Measurements from ENCODE around the gene AGBL5.

Gene AGBL5

DNA sequence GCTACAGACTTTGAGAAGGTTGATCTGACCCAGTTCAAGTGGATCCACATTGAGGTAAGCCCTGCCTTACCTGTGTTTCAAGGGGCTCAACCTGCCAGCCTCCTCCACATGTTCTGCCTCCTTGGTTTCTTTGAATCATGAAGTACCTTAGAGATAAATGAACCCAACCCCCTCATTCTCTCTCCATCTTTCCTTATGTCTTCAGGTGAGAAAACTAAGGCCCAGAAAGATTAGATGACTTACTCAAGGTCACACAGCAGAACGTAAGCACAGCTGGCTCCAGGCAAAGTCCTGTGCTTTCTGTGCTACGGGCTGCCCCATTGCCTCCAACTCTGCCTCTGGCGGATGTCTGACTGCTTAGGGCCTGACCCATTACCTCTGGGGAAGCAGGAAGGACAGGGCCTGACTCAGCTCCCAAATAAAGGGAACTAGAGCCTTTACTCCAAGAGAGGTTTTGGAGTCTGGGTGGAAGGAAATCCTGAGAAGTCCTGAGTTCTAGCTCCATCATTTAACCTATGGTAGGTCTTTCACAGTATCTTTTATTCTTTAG is 45.4 kb downstream of the AGBL5 start:
- in situ Hi-C loops (cut with MboI; ENCODE audit: low sequenced_read_pairs, unreplicated experiment), result loop anchor here (10.0 kb wide), 1 partner anchor 98 kb away; no protein-coding TSS in a partner anchor
- no peak for DNase-seq (ENCODE audit: low spot score)
- TF ChIP-seq, protein P1, sequence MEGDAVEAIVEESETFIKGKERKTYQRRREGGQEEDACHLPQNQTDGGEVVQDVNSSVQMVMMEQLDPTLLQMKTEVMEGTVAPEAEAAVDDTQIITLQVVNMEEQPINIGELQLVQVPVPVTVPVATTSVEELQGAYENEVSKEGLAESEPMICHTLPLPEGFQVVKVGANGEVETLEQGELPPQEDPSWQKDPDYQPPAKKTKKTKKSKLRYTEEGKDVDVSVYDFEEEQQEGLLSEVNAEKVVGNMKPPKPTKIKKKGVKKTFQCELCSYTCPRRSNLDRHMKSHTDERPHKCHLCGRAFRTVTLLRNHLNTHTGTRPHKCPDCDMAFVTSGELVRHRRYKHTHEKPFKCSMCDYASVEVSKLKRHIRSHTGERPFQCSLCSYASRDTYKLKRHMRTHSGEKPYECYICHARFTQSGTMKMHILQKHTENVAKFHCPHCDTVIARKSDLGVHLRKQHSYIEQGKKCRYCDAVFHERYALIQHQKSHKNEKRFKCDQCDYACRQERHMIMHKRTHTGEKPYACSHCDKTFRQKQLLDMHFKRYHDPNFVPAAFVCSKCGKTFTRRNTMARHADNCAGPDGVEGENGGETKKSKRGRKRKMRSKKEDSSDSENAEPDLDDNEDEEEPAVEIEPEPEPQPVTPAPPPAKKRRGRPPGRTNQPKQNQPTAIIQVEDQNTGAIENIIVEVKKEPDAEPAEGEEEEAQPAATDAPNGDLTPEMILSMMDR (IDR thresholded peaks at IDR 0.05; ENCODE audit: borderline replicate concordance, control extremely low read depth, extremely low read depth, insufficient read depth, missing control alignments), result no peak

DNA sequence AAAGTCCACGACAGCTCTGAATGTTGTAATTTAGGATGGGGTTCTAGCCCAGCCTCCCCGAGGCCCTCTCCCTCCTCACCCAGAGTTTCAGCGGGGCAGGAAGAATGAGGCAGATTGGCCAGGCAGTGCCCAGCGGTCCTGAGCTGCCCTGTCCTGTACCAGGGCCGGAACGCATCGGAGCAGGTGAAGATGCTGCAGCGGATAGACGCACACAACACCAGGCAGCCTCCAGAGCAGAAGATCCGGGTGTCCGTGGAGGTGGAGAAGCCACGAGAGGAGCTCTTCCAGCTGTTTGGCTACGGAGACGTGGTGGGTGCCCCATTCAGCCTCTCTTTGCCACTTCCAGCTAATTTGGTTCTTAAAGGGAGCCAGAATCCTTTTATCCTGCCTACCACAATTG is 45.9 kb downstream of the AGBL5 start:
- TF ChIP-seq, protein P1 (IDR thresholded peaks at IDR 0.05; ENCODE audit: borderline replicate concordance, control extremely low read depth, extremely low read depth, insufficient read depth, missing control alignments), result no peak
- no peak for DNase-seq (ENCODE audit: low spot score)
- in situ Hi-C loops (cut with MboI; ENCODE audit: low sequenced_read_pairs, unreplicated experiment), result loop anchor here (10.0 kb wide), 1 partner anchor 97 kb away; no protein-coding TSS in a partner anchor

DNA sequence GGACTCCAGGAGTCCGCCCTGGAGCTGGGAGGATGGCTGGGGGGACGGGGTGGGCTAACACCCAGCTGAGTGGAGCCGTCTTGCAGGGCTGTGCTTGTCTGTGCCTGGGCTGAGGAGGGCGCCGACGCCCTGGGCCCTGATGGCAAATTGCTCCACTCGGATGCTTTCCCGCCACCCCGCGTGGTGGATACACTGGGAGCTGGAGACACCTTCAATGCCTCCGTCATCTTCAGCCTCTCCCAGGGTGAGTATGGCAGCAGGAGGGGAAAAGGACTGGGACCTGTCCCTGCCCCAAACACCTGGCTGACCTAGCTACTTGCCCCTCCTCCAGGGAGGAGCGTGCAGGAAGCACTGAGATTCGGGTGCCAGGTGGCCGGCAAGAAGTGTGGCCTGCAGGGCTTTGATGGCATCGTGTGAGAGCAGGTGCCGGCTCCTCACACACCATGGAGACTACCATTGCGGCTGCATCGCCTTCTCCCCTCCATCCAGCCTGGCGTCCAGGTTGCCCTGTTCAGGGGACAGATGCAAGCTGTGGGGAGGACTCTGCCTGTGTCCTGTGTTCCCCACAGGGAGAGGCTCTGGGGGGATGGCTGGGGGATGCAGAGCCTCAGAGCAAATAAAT is 48.0 kb downstream of the AGBL5 start:
- TF ChIP-seq, protein P1 (IDR thresholded peaks at IDR 0.05; ENCODE audit: borderline replicate concordance, control extremely low read depth, extremely low read depth, insufficient read depth, missing control alignments), result no peak
- no peak for DNase-seq (ENCODE audit: low spot score)
- in situ Hi-C loops (cut with MboI; ENCODE audit: low sequenced_read_pairs, unreplicated experiment), result loop anchor here (10.0 kb wide), 1 partner anchor 95 kb away; no protein-coding TSS in a partner anchor

DNA sequence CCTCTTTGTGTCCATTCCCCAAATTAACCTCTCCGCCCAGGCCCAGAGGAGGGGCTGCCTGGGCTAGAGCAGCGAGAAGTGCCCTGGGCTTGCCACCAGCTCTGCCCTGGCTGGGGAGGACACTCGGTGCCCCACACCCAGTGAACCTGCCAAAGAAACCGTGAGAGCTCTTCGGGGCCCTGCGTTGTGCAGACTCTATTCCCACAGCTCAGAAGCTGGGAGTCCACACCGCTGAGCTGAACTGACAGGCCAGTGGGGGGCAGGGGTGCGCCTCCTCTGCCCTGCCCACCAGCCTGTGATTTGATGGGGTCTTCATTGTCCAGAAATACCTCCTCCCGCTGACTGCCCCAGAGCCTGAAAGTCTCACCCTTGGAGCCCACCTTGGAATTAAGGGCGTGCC is 48.6 kb downstream of the AGBL5 start:
- in situ Hi-C loops (cut with MboI; ENCODE audit: low sequenced_read_pairs, unreplicated experiment), result loop anchor here (10.0 kb wide), 1 partner anchor 185 kb away; the partner anchor contains the start of gene TRIM54
- TF ChIP-seq, protein P1 (IDR thresholded peaks at IDR 0.05; ENCODE audit: borderline replicate concordance, control extremely low read depth, extremely low read depth, insufficient read depth, missing control alignments), result no peak
- DNase-seq (ENCODE audit: low spot score), result no peak

DNA sequence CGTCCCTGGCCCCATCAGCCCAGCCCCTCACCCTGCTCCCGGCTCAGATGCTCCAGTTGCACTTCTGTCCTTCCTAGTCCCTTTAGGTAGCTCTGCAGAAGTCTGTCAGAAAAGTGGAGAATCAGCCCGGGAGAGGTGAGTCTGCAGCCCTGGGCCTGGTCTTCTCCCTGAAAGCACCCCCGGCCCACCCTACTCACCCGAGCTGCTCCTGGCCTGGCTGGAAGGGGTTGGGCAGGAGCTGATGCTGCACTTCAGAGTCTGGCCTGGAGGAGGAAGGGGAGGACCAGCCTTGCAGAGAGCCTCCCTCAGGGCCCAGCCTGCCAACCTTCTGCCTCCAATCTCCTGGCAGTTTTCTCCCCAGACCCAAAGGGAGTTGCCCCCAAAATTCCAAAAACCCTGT is 50.9 kb downstream of the AGBL5 start:
- in situ Hi-C loops (cut with MboI; ENCODE audit: low sequenced_read_pairs, unreplicated experiment), result loop anchor here (10.0 kb wide), 1 partner anchor 182 kb away; the partner anchor contains the start of gene TRIM54
- TF ChIP-seq, protein P1 (IDR thresholded peaks at IDR 0.05; ENCODE audit: borderline replicate concordance, control extremely low read depth, extremely low read depth, insufficient read depth, missing control alignments), result no peak
- DNase-seq (ENCODE audit: low spot score), result no peak

DNA sequence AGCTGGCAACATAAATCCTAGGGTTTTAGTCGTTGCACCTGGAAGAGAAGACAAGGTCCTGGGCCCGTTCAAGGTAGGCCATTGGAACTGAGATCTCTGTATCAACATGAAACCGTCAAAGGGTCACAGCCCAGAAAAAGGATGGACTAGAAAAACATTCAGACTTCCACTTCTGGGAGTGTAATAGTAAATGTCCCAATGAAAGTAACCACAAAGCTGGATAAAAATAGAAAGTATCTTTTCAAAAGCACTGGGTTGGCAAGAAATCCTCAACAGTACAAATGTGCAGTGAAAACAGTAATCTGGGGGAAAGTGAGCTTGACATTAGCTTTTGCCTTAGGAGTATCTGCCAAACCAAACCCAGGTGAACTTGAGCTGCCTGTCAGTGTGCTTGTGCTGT is 54.5 kb downstream of the AGBL5 start:
- DNase-seq (ENCODE audit: low spot score), result no peak
- TF ChIP-seq, protein P1 (IDR thresholded peaks at IDR 0.05; ENCODE audit: borderline replicate concordance, control extremely low read depth, extremely low read depth, insufficient read depth, missing control alignments), result no peak
- in situ Hi-C loops (cut with MboI; ENCODE audit: low sequenced_read_pairs, unreplicated experiment), result loop anchor here (10.0 kb wide), 1 partner anchor 179 kb away; the partner anchor contains the start of gene TRIM54
